Activated CD8-positive, alpha-beta memory T cell treated with anti-CD3 and anti-CD28 coated beads, Interleukin-2, amount 10 ng/mL, durations not matched to agents 7 days and 5 days (primary cell): ENCODE results near the gene PTCH2. TPM values are rescaled to one million over a fixed set of nuclear protein-coding genes. Genes with fewer than 3 reads are reported as not detected.
A peak's percentile ranks its signal among the peaks of the same experiment; 100 is the strongest.
"Not testable (repeated sequence)": the region's sequence is repeated elsewhere in the genome, so short reads cannot be mapped to it uniquely, and the experiment has no call there.

Experiments used
- ATAC-seq: fragments of 150-1000 bp; cut with Tn5 transposase; one replicate; pipeline ENCODE4 v1.10.0; 2021; ENCODE audit warnings: moderate library complexity
- CTCF ChIA-PET: fragments of 350-600 bp; sonication (Branson Sonifier 250); formaldehyde crosslinking; loops from one replicate; lab custom pipeline; 2021; ENCODE audit warnings: antibody characterized with exemption; lab: Charles Lee
- DNase-seq: peaks from one replicate; pipeline ENCODE4 v3.0.0-alpha.2; 2020
- H3K27ac Mint-ChIP-seq: one replicate; pipeline ENCODE4 v1.8.0; 2021; ENCODE audit warnings: mild to moderate bottlenecking, mixed read lengths
- H3K27me3 Mint-ChIP-seq: one replicate; pipeline ENCODE4 v1.8.0; 2021; ENCODE audit warnings: mixed read lengths
- H3K36me3 Mint-ChIP-seq: one replicate; pipeline ENCODE4 v1.8.0; 2021; ENCODE audit warnings: mild to moderate bottlenecking, mixed read lengths
- H3K4me1 Mint-ChIP-seq: one replicate; pipeline ENCODE4 v1.8.0; 2021; ENCODE audit warnings: mixed read lengths
- H3K4me3 Mint-ChIP-seq: one replicate; pipeline ENCODE4 v1.8.0; 2021; ENCODE audit warnings: mild to moderate bottlenecking, moderate library complexity, mixed read lengths
- H3K9me3 Mint-ChIP-seq: one replicate; pipeline ENCODE4 v1.8.0; 2022; ENCODE audit warnings: low read depth, mixed read lengths
- total RNA-seq, 2 experiments: library from RNA; stranded (reverse); gene quantifications; one replicate each; pipeline ENCODE4 v1.2.3, GENCODE V29; 2021

PTCH2 gene
- total RNA-seq, 2 experiments from 2014 or later = 0.82 to 3.6 TPM

DNA sequence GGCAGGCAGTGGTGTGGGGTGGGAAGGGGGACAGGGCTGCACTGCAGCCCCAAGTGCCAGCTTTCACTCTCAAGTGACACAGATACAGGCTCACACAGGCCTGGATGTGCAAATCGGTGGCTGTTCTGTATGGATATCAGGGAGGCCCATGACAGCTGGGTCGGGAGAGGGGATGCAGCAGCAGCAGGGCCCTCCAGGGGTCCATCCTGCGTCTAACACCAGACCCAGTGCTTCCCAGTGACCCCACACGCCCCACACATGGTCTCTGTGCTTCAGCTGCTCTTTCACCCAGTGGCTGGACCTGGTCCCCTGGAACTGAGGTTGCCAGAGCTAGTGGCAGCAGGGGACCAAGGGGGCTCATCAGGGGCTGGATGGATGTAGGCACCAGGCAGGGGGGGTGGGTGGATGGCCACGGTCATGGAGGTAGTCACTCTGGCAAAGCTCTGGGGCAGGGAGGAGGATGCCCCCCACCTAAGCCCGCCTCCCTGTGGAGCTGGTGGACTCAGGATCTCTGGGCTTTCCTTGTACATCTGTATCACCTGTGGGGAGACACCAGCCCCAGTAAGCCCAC is 20.8 kb downstream of the PTCH2 start:
- Mint-ChIP-seq H3K36me3 (no peaks in the 10 kb centered on the region), H3K4me3 (no peak overlapping the region), H3K27ac (no peak overlapping the region), H3K4me1 (peaks cover 37% of the 10 kb centered on the region), H3K27me3 (no peaks in the 10 kb centered on the region), H3K9me3 (no peaks in the 10 kb centered on the region)
- CTCF ChIA-PET = interaction anchor here (1.0 to 6.3 kb wide), 8 partner anchors 14 to 165 kb away, joined by 3 to 62 read pairs (median 10); partner anchors contain the start of genes BTBD19, DYNLT4, PLK3 and RNU5D-1
- ATAC-seq (no peak), DNase-seq (no peak)

DNA sequence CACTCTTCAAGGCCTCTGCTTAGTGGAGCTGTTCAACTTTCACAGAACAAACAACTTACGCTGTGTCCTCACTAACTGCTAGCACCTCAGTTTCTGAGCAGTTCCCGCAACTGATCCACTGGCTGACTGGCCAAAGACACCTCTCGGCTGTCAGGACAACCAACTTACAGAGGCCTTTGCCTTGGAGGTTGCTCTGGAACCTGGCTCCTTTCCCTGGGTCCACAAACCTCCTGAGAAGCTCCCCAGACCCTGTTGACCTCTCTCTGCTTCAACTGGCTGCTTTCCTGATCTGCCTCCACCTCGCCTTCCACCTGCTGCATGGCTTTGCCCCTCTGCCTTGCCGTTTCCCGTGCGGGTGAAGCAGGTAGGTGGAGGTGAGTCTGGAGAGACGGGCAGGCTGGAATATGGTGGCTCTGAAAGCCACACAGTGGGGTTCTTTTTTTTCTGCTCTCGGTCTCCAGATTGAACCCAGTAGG is 21.8 kb downstream of the PTCH2 start:
- Mint-ChIP-seq H3K27me3 (no peaks in the 10 kb centered on the region), H3K4me3 (peak overlapping the region; percentile 83), H3K9me3 (no peaks in the 10 kb centered on the region), H3K4me1 (peaks cover 37% of the 10 kb centered on the region), H3K27ac (no peak overlapping the region), H3K36me3 (no peaks in the 10 kb centered on the region)
- CTCF ChIA-PET = interaction anchor here (0.8 to 6.3 kb wide), 15 partner anchors 14 to 479 kb away, joined by 3 to 62 read pairs (median 4); partner anchors contain the start of genes BTBD19, DYNLT4, HECTD3 and PLK3
- DNase-seq (no peak), ATAC-seq (no peak)

DNA sequence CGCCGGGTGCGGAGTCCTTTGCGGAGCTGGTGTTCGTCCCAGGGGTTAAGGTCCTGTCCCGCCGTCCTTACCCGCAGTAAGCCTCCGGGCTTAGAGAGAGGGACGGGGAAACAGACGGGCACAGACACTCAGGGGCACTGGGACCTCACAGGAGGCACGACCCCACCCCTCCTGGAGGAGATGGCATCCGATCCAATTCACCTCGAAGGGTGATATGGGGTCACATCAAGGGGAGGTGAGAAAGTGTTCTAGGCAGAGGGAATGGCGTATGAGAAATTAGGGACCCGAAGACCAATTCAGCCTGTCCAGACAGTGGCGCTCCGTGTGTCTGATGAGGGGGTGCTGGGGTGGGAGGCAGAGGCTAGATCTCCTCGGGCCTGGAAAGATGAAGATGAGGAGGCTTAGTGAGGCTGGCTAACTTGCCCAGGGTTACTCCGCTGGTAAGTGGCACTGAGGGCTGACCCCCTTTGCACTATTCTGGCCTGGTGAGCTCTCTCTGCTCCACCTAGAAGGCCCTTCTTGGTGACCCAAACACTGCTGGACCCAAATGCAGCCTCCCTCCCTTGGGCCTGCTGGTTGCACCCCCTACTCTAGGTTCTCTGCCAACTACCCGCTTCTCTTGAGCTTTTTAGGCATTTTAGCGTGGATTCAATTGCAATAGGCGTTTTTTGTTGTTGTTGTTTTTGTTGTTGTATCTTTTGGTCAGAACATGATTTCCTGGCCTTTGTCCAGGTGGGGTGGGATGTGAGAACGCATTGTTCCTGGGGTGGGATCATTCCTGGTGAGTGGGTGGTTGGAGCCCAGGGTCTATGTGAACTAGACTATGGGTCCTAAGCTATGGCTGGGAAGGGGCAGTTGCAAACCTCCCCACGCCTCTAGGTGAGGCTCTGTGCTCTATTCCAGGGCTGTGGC is 22.5 kb downstream of the PTCH2 start:
- CTCF ChIA-PET = interaction anchor here (0.6 to 6.3 kb wide), 16 partner anchors 10 to 480 kb away, joined by 3 to 62 read pairs (median 4); partner anchors contain the start of genes BTBD19, DYNLT4, EIF2B3 and HECTD3
- no peak for DNase-seq

DNA sequence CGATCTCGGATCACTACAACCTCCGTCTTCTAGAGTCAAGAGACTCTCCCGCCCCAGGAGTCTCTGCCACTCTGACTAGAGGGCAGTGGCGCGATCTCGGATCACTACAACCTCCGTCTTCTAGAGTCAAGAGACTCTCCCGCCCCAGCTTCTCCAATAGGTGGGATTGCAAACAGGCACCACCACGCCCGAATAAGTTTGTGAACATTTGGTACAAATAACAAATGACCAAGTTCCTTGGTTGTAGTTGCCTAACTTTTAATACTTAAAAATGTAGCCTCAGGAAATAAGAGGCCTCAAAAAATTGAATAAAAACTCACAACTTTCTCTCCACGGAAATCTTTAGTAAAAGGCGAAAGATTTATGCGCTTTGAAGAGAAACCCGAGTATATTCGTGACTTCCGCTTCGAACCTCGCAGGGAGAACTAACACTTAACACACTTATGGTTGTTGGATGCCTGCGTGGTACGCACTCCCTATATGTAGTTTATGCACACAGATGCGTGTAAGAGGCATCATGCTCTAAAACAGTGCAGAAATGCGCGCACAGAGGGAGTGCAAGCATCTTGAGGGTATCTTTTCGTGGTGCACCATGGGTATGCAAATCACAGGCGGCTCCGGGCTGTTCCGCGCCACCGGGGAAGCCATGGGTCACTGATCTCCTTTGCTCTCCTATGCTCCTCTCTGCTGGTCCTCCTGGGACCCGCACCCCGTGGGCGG is 23.3 kb downstream of the PTCH2 start:
- CTCF ChIA-PET = interaction anchor here (0.6 to 6.3 kb wide), 20 partner anchors 9 to 192 kb away, joined by 3 to 62 read pairs (median 6); partner anchors contain the start of genes BTBD19, DYNLT4, EIF2B3 and HECTD3
- DNase-seq = peak; percentile 95
- H3K9me3 Mint-ChIP-seq = no peaks in the 10 kb centered on the region
- peaks cover 3% of the 10 kb centered on the region for H3K36me3 Mint-ChIP-seq
- peak; percentile 90 for ATAC-seq
- H3K27ac Mint-ChIP-seq = peak overlapping the region; percentile 100
- peaks cover 43% of the 10 kb centered on the region for H3K4me1 Mint-ChIP-seq
- H3K4me3 Mint-ChIP-seq = peak overlapping the region; percentile 83
- no peaks in the 10 kb centered on the region for H3K27me3 Mint-ChIP-seq

More for the DNA sequence above, 22.5 kb downstream of the PTCH2 start:
- Mint-ChIP-seq H3K27ac (peak overlapping the region; percentile 100), H3K27me3 (no peaks in the 10 kb centered on the region), H3K4me3 (peak overlapping the region; percentile 83), H3K9me3 (no peaks in the 10 kb centered on the region), H3K4me1 (peaks cover 37% of the 10 kb centered on the region), H3K36me3 (no peaks in the 10 kb centered on the region)
- no peak for ATAC-seq

DNA sequence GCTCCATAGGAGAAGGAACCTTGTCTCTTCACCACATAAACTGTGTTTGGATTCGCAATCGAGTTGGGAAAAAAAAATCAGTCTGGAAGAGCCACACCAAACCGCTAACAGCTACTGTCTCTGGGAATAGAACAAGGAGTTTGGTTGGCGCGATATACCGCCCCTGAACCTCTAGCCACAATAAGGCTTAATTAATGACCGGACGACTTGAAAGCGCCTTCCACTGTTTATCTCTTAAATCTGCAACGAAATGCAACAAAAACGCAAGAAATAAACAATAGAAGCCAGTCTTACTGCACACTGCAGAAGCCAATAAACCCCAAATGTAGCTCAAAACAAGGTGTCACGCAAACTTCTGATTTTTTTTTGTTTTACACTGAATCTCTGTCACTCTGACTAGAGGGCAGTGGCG is 23.9 kb downstream of the PTCH2 start:
- peaks cover 3% of the 10 kb centered on the region for H3K36me3 Mint-ChIP-seq
- ATAC-seq (no peak), DNase-seq (no peak)
- peaks cover 45% of the 10 kb centered on the region for H3K4me1 Mint-ChIP-seq
- peak overlapping the region; percentile 100 for H3K27ac Mint-ChIP-seq
- H3K27me3 Mint-ChIP-seq = no peaks in the 10 kb centered on the region
- H3K4me3 Mint-ChIP-seq = peak overlapping the region; percentile 83
- H3K9me3 Mint-ChIP-seq = no peaks in the 10 kb centered on the region
- CTCF ChIA-PET = interaction anchor here (0.8 to 6.3 kb wide), 12 partner anchors 11 to 193 kb away, joined by 3 to 62 read pairs (median 8); partner anchors contain the start of genes BTBD19, DYNLT4, EIF2B3 and PLK3

DNA sequence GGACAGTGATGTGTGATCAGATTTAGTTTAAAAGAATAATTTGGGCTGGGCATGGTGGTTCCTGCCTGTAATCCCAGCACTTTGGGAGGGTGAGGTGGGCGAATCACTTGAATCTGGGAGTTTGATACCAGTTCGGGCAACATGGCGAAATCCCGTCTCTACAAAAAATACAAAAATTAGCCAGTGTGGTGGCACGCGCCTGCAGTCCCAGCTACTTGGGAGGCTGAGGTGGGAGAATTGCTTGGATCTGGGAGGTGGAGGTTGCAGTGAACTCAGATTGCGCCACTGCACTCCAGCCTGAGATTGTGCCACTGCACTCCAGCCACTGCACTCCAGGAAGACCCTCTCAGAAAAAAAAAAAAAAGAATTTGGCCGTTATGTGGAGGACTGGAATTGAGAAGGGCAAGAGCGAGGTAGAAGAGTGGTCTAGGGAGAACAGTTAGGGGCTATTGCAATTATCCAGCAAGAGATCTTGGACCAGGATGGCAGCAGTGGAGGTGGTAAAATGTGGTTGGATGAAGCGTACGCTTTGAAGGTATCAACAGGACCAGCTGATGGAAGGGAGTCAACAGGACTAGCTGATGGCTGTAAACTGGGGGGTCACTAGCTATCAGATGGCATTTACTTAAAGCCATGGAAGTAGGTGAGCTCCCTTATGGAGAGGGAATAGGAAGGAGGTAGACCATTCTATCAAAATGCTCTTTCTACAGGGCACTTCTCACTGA is 25.1 kb downstream of the PTCH2 start:
- no peak for DNase-seq
- Mint-ChIP-seq H3K27ac (peak overlapping the region; percentile 11), H3K27me3 (no peaks in the 10 kb centered on the region), H3K9me3 (no peaks in the 10 kb centered on the region), H3K4me3 (peak overlapping the region; percentile 83), H3K4me1 (peaks cover 49% of the 10 kb centered on the region), H3K36me3 (peaks cover 3% of the 10 kb centered on the region)
- CTCF ChIA-PET = interaction anchor here (1.1 to 6.3 kb wide), 8 partner anchors 10 to 86 kb away, joined by 3 to 62 read pairs (median 9); partner anchors contain the start of genes BEST4, BTBD19, DYNLT4 and PLK3
- no peak for ATAC-seq

DNA sequence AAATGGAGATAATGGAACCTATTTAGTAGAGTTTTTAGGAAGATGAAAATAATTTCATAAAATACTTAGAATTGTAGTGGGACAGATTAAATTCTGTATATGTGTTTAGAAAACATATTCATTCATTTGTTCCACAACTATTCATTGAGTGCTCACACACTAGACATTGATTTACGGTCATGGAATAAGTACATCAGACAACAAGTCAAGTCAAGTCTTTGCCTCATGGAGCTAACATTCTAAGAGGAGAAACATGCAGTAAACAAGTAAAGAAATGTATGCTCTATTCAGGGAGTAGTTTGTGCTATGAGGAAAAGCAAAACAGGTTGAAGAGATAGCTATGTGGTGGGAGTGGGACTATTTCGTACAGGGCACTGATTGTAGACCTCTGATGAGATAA is 25.7 kb downstream of the PTCH2 start:
- H3K9me3 Mint-ChIP-seq = no peaks in the 10 kb centered on the region
- CTCF ChIA-PET = interaction anchor here (1.1 to 6.3 kb wide), 5 partner anchors 10 to 86 kb away, joined by 3 to 62 read pairs (median 7); partner anchors contain the start of genes BEST4, BTBD19, DYNLT4 and PLK3
- no peaks in the 10 kb centered on the region for H3K27me3 Mint-ChIP-seq
- DNase-seq (no peak), ATAC-seq (no peak)
- peak overlapping the region; percentile 6 for H3K27ac Mint-ChIP-seq
- peaks cover 3% of the 10 kb centered on the region for H3K36me3 Mint-ChIP-seq
- H3K4me3 Mint-ChIP-seq = peak overlapping the region; percentile 6
- H3K4me1 Mint-ChIP-seq = peaks cover 44% of the 10 kb centered on the region

DNA sequence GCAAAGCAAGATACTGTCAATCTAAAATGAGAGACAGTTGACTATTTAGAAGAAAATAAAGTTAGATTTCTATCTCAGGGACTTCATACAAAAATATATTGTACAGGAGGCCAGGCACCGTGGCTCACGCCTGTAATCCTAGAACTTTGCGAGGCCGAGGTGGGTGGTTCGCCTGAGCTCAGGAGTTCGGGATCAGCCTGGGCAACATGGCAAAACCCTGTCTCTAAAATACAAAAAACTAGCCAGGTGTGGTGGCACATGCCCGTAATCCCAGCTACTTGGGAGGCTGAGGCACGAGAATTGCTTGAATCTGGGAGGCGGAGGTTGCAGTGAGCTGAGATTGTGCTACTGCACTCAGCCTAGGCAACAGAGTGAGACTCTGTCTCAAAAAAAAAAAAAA is 27.1 kb downstream of the PTCH2 start:
- H3K9me3 Mint-ChIP-seq, ATAC-seq, H3K27me3 Mint-ChIP-seq, H3K36me3 Mint-ChIP-seq, H3K4me3 Mint-ChIP-seq, H3K27ac Mint-ChIP-seq, DNase-seq: not testable (repeated sequence)
- CTCF ChIA-PET = interaction anchor here (1.3 to 4.3 kb wide), 3 partner anchors 16 to 85 kb away, joined by 5 to 42 read pairs (median 18); partner anchors contain the start of genes PLK3 and RNU5D-1
- H3K4me1 Mint-ChIP-seq = peaks cover 50% of the 10 kb centered on the region

DNA sequence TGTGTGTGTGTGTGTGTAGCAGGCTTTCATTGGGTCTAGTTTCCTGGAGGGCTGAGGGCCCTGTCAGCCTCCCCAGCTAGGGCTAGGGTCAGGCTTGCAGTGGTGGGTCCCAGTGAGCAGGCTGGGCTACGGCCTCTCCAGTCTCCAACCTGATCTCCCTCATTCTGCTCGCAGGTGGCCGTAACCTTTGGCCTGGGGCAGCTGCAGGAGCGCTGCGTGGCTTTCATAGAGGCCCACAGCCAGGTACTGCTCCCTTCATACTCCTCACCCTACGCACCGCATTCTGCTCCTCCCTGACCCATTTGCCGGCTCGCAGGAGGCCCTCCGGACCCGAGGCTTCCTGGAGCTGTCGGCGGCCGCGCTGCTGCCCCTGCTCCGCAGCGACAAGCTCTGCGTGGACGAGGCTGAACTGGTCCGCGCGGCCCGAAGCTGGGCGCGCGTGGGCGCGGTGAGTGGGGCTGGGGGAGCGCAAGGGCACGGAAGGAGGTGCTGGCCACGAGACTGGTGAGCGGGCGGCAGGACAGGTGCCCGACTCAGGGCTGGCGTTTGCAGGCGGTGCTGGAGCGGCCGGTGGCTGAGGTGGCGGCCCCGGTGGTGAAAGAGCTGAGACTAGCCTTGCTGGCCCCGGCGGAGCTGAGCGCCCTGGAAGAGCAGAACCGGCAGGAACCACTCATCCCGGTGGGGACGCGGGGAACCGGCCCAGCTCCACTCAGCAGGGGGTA is 30.1 kb downstream of the PTCH2 start:
- peaks cover 3% of the 10 kb centered on the region for H3K36me3 Mint-ChIP-seq

DNA sequence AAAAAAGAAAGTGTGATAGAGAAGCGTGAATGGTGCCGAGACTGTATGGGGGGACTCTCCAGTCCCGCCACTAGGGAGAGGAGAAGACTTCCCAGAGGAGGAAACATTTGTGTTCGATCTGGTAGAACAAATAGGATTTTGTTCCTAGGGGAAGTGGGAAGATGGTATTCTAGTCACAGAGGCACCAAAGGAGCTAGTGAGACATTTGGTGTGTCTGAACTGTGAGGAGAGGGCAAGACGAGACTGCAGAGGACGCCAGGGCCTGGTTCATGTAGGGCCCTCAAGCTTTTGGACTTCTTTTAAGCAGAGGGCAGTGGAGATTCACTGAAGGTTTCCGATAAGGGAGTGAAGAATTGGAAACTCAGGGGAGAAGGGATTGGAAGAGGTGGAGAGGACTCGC is 31.8 kb downstream of the PTCH2 start:
- no peaks in the 10 kb centered on the region for H3K27me3 Mint-ChIP-seq

More for the DNA sequence above, 30.1 kb downstream of the PTCH2 start:
- ATAC-seq (no peak), DNase-seq (no peak)
- Mint-ChIP-seq H3K27ac (peak overlapping the region; percentile 22), H3K4me3 (peak overlapping the region; percentile 90), H3K4me1 (peaks cover 56% of the 10 kb centered on the region), H3K9me3 (no peaks in the 10 kb centered on the region), H3K27me3 (no peaks in the 10 kb centered on the region)
- CTCF ChIA-PET = interaction anchor here (1.0 to 4.3 kb wide), 10 partner anchors 13 to 91 kb away, joined by 3 to 42 read pairs (median 8); partner anchors contain the start of genes PLK3 and RNU5D-1

DNA sequence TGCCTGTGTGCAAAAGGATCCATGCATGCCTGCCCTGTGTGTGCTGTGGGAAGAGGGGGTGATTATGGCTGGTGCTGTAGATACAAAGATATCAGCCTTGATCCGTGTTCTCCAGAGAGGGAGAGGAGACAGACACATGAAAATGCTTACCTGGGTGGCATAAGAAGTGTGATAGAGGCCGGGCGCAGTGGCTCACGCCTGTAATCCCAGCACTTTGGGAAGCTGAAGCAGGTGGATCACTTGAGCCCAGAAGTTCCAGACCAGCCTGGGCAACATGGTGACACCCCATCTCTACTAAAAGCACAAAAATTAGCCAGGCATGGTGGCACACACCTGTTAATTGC is 32.3 kb downstream of the PTCH2 start:
- Mint-ChIP-seq H3K36me3 (peaks cover 12% of the 10 kb centered on the region), H3K4me1 (peaks cover 66% of the 10 kb centered on the region), H3K27ac (peak overlapping the region; percentile 99)
- H3K9me3 Mint-ChIP-seq, ATAC-seq, H3K4me3 Mint-ChIP-seq, H3K27me3 Mint-ChIP-seq, DNase-seq: not testable (repeated sequence)
- CTCF ChIA-PET = interaction anchor here (0.7 to 3.5 kb wide), 2 partner anchors 10 to 11 kb away, joined by 5 to 60 read pairs; partner anchors contain the start of gene PLK3

More for the DNA sequence above, 31.8 kb downstream of the PTCH2 start:
- no peak overlapping the region for H3K4me3 Mint-ChIP-seq
- H3K4me1 Mint-ChIP-seq = peaks cover 66% of the 10 kb centered on the region
- DNase-seq = no peak
- peaks cover 10% of the 10 kb centered on the region for H3K36me3 Mint-ChIP-seq
- peak overlapping the region; percentile 99 for H3K27ac Mint-ChIP-seq
- H3K9me3 Mint-ChIP-seq = no peaks in the 10 kb centered on the region
- no peak for ATAC-seq
- CTCF ChIA-PET = interaction anchor here (0.7 to 1.3 kb wide), 2 partner anchors 9 to 20 kb away, joined by 3 to 5 read pairs; no protein-coding TSS in a partner anchor
